GM18858 (cell line): ENCODE measurements around the gene KLK13.
A peak's percentile ranks its signal among the peaks of the same experiment; 100 is the strongest.

ENCODE experiments used
- ATAC-seq: cut with Tn5 transposase; IDR thresholded peaks from one replicate; pipeline ENCODE4 v1.9.1; 2021; ENCODE audit not compliant: unreplicated experiment

KLK13 gene, protein sequence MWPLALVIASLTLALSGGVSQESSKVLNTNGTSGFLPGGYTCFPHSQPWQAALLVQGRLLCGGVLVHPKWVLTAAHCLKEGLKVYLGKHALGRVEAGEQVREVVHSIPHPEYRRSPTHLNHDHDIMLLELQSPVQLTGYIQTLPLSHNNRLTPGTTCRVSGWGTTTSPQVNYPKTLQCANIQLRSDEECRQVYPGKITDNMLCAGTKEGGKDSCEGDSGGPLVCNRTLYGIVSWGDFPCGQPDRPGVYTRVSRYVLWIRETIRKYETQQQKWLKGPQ

DNA sequence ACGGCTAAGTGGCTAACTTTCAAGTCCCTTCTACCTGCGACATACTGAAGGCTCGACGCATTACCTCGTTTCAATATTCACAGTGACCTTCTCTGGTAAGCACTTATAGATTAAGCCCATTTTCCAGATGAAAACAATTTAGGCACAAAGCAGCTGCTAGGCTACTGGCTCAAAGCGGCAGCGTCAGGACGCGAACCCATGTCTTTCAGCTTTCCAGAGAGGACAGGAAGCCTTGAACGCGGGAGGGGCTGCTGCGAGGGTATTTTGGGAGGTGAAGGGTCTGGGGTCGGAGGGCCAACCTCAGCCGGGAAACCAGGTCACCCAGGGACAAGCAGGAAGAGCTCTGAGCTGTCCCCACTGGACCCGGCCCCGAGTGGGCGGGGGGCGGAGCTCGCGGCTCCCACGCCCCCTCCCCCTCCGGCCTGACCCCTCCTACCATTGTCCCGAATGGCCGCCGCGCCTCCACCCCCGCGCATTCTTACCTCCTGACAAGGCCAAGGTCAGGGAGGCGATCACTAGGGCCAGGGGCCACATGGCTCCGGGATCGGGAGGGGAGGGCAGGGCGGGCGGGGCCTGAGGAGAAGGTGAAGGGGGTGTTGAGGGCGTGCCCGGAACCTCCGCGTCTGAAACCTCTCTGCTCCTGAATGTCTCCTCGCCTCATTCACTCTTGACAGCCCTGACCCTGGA lies at the start of gene KLK13:
TSS of gene KLK13 (minus strand) at position 559 of the 687 bp plus-strand sequence. CDS start at position 534, 25 bp downstream.
- no peak for ATAC-seq

DNA sequence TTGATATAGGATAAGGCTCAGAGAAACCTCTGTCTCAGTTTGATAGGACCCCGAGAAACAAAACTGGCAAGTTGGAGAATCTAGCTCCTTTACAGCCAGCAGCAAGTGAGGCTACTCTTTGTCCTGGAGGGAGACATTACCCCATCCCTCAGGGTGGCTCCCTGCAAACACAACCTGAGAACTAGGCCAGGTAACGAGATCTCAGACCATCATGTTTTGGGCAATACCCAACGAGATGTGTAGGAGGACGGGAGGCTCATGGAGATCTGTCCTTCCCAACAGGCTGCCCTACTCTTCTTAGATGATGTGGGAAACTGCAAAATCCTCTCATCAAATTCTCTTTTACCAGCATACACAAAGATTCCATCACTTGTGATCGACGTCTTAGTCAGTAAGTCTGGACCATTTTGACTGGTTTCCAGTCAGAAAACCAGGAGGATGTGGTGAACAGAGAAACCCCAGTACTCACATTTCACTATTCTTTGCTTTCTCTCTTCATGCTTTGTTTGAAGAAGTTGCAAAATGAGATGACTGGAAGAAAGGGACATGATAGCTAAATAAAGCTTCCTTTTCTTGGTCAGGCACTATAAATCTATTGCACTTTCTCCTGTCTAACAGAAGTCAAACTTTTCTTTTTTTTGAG lies 49.3 kb upstream of the KLK13 start:
- ATAC-seq, result no peak

GRCh38 chr19:51111606-51112005 lies 46.7 kb upstream of the KLK13 start:
- no peak for ATAC-seq

- no peak for ATAC-seq
Measured at GRCh38 chr19:51110666-51110971, 45.7 kb upstream of the KLK13 start.

DNA sequence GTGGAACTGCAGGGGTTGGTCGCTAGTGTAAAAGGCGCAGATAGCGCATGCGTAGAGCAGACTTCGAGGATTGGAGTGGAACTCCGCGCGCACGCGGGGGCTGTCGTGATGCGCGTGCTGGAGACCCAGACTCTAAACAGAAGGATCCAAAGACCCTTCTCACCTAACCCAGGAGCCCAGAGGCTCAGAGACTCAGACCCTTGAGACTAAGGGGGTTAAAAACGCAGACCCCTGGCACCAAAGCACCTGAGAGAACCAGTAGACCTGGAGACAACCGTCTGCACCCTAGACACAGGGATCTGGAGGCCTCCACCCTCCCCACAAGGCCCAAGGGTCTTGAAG lies 43.9 kb upstream of the KLK13 start:
- ATAC-seq, result peak; percentile 21

GRCh38 chr19:51108066-51108804 lies 43.3 kb upstream of the KLK13 start, which contains the start of gene CTU1:
Gene CTU1 (minus strand): TSS chr19:51108409. CDS start chr19:51104569, 3,840 bp downstream.
- peak; percentile 90 for ATAC-seq

- ATAC-seq, result no peak
Measured at GRCh38 chr19:51107406-51108065, 42.6 kb upstream of the KLK13 start.

DNA sequence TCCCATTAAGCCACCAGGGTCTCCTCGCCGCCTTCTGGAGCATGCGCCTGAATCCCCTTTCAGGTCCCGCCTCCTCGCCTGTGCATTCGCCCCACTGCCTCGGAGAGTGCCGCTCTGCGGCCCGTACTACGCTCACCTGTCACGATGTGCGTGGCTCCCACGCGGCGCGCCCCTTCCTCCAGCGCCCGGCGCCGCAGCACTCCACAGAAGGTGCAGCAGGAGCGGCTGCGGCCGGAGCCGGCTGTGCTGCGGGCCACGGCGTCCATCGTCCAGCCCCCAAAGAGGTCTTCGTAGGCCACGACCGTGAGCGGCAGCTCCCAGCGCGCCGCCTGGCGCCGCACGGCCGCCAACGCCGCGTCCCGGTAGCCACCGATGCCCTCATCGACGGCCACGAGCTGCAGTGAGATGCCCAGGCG lies 39.0 kb upstream of the KLK13 start:
- ATAC-seq, result no peak

- no peak for ATAC-seq
Measured at GRCh38 chr19:51102991-51103390, 38.1 kb upstream of the KLK13 start.

DNA sequence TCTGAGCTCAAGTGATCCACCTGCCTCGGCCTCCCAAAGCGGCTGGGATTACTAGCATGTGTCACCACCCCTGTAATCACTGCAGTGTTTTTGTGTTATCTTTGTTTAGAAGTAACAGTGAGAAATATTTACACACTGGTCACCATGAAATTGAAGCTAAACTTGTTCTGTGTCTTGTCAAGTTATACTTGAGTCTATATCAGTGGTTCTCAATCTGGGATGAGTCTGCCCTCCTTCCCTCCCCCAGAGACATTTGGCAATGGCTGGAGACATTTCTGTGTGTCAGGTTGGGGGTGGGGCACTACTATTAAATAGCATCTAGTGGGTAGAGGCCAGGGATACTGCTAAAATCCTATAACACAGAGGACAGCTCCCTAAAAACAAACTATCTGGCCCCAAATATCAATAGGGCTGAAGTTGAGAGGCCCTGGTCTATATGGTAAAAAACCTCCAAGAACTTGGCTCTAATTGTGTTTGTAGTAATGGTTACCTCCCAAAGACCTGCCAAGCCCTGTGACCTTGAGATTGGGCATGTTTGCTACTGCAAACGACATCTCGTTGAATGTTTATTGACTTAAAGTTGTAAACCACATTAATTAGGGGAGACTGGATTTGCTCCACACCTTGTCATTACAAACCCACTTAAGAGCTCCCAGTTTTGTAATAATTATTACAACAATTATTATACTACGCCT lies 36.4 kb upstream of the KLK13 start:
- no peak for ATAC-seq

GRCh38 chr19:51100601-51101000 lies 35.7 kb upstream of the KLK13 start:
- ATAC-seq, result no peak

- ATAC-seq, result no peak
Measured at GRCh38 chr19:51099047-51099382, 34.1 kb upstream of the KLK13 start.

DNA sequence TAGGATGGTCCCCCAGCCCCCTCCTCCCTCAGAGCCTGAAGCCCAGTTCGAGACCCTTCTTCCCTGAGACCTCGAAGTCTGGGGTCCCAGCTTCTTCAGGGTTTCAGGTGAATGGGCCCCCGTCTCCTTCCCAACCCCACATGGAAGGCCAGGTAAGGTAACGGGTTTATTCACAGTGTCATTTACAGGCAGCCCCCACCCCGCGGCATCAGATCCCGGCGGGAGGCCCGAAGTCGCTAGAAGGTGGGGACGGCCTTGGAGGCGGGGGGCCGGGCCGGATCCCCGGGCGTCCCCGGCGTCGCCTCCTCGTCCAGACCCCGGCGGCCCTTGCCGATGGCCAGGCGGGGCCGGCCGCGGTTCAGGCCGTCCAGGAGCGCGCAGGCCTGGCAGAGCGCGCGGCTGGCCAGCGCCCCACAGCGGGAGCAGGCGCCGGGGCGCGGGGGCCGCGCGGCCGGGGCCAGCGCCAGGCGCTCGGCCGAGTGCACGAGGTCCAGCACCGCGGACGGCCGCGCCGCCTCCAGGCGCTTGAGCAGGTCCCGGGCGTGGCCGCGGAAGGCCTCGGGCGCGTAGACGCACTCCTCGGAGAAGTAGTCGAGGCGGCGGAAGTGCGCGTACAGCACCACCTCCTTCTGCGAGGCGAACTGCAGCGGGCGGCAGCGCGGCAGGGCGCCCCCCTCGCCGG lies 33.6 kb upstream of the KLK13 start:
- ATAC-seq, result no peak

DNA sequence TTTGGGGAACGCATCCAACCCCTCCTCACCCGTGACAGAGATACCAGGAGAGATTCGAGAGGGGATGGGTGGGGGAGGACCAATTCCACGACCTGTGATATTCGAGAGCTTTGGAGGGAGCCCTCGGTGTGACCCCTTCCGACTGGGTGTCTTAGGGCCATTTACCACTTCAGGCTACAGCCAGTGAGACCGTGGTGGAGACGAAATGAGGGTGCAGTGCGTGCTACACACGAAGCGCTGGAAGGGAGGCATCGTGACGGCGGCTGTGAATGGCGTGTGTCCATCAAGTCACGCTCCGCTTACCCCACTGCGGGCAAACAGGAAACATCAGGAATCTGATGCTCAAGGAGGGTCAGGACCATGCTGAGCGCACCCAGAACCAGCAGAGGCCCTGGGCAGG lies 32.9 kb upstream of the KLK13 start:
- ATAC-seq, result no peak

DNA sequence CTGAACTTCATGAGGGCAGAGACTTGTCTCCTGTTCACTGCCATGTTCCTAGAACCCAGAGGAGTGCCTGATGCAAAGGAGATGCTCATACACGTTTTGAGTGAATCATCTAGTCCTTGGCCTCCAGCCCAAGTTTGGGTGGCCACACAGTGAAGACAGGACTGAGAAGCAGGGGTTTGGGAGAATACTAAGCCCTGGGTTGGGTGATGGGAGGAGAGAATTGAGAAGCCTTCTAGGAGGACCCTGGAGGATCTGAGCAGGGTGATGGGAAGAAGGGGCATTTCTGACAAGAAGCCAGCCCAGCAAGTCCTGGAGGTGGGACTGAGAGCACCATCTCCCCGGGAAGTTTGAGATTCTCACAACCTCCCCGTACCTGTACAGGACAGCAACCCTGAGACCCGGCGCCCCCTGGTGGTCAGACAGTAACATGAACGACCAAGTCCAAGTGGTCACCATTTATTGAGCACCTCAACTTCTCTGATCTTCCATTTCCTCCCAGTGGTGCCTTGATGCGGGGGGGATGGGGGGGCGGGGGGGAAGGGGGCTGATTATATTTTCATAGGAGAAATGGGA lies 32.4 kb upstream of the KLK13 start:
- ATAC-seq, result no peak

DNA sequence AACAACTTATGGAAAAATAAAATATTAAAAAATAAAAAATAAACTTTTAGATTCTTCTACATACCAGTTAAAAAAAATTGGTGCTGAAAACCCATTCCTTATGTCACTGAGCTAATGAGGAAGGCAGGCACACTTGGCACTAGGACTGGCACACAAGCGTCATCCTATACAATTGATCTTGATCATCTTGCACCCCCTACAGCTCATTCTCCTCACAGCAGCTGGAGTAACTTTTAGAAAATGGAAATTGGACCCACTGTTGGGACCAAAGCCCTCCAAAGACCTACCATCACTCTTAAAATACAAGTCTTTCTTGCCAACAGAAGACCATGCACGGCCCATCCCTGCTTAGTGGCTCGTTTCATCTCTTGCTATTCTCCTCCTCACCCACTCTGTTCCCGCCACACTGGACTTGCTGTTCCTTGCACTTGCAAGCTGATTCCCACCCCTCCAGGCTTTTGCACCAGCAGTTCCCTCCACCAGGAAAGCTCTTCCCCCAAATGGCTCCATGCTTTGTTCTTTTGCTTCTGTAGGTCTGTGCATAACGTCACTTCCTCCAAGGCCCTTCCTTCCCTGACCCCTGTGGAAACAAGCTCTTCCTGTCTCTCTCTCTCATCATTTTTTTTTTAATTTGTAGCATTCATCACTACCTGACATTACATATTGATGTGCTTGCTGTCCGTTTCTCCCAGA lies 31.7 kb upstream of the KLK13 start:
- ATAC-seq, result no peak

DNA sequence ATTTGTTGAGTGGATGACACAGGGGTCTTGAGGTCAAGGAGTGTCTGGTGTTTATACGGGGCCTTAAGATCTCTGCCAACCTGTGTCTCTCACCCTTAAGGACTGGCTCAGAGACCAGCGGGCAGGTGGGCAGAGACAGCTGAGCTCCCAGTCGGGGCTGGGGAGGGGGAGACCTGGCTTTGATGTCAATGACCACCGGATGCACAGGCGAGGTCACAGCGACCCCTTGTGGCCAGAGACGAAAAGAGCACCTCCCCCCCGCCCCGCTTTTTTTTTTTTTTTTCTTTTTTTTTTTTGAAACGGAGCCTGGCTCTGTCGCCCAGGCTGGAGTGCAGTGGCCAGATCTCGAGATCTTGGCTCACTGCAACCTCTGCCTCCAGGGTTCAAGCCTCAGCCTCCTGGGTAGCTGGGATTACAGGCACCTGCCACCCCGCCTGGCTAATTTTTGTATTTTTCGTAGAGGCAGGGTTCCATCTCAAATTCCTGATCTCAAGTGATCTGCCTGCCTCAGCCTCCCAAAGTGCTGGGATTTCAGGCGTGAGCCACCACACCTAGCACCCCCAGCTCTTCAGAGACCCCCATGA lies 29.9 kb upstream of the KLK13 start:
- ATAC-seq, result no peak

GRCh38 chr19:51093510-51094345 lies 28.8 kb upstream of the KLK13 start:
- ATAC-seq, result no peak
